Measurements from ENCODE around the gene CELSR2.
A peak's percentile ranks its signal among the peaks of the same experiment; 100 is the strongest.
"Not testable (repeated sequence)": the region's sequence is repeated elsewhere in the genome, so short reads cannot be mapped to it uniquely, and the experiment has no call there.

Gene CELSR2

GRCh38 chr1:109298666-109299557 lies 49.6 kb downstream of the CELSR2 start:
- DNase-seq (ENCODE audit: low spot score) = peak; percentile 66

- no peak for DNase-seq (ENCODE audit: low spot score)
Observed at GRCh38 chr1:109299558-109300343, 50.4 kb downstream of the CELSR2 start.

- DNase-seq (ENCODE audit: low spot score) = no peak
Observed at GRCh38 chr1:109300650-109301151, 51.4 kb downstream of the CELSR2 start.

- DNase-seq (ENCODE audit: low spot score) = no peak
Observed at GRCh38 chr1:109301874-109302273, 52.5 kb downstream of the CELSR2 start.

DNA sequence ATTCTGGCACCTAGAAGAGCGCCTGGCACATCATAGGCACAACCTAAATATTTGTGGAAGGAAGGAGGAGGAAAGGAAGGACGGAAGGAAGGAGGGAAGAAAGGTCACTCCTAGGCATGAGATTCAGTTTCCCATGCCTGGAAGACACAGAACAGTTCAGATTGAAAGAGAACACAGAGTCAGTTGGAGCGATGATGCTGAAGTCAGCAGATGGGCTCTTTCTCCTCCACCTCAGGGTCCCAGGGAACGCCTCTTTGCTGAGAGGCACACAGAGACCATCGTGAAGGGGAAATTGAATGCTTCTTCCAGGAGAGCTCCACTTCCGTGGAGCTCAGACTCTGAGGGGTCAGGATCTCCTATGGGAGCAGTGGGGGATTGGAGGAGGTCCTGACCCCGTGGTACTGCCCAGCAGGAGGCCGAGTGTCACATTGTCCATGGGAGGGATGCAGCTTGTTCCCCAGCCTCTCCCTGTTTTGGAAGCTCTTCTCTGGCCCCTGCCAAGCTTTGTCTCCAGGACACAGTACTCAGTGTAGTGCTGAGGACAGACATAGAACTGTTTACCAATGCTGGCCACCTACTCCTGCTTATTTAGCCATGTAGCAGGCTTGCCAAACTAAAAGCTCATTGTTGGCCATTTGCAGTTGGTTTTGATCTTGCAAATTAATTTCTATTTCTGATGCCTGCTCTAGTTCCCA lies 55.0 kb downstream of the CELSR2 start:
- no peak for DNase-seq (ENCODE audit: low spot score)

DNA sequence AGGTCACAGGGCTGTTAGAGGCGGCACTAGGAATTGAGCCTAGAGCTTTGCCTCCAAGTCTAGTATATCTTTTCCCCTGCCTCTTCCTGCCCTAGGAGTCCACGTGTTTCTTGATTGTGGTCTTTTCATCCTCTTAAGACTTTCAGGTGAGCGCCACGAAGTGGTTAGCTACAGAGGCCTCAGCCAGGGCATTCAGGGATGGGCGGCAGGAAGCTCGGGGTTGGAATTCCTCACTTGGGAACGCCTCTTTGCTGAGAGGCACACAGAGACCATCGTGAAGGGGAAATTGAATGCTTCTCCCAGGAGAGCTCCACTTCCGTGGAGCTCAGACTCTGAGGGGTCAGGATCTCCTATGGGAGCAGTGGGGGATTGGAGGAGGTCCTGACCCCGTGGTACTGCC lies 56.7 kb downstream of the CELSR2 start:
- DNase-seq (ENCODE audit: low spot score) = not testable (repeated sequence)

DNA sequence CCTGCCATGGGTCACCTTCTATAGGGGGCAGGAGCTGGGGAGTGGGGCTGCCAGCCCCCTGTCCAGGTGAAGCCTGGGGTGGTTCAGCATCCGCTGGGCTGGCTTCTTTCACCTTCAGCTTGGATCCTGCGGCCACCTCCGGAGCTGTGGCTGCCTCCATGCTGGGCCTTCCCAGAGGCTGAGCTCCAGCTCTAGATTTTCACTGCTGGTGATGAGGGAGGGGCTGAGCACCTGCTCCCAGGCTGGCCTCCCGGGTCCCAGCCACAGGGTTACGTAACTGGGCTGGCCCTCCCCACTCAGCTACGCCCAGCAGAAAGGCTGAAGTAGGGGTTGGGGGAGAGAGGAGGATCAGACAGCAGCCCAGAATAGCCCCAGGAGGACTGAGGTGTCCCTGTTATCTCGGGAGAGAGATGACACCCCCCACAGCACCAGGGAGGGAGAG lies 57.5 kb downstream of the CELSR2 start, which contains the start of gene MYBPHL:
Gene MYBPHL (minus strand): TSS at position 180 of the 442 bp plus-strand sequence. CDS start 20 bp downstream, at position 160.
- no peak for DNase-seq (ENCODE audit: low spot score)

- no peak for DNase-seq (ENCODE audit: low spot score)
Observed at GRCh38 chr1:109307274-109308021, 58.1 kb downstream of the CELSR2 start.

- DNase-seq (ENCODE audit: low spot score) = no peak
Observed at GRCh38 chr1:109309347-109309746, 60.0 kb downstream of the CELSR2 start.

DNA sequence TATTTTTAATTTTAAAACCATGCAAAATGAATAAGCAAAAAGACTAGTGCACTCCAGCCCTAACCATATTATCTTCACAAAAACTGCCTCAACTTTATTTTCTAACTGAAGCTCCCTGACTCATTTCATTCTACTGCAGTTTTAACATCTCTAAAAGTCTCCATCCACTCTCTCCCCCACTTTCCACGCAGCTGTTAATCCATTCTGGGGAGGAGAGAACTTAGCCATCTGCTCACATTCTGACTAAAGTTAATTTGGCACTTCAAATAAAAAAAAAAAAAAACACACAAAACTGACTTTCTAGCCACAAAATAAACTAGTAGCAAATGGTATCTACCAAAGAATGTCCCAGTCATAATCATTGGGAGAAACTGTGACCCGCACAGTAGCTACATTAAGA lies 62.9 kb downstream of the CELSR2 start:
- DNase-seq (ENCODE audit: low spot score) = no peak

- DNase-seq (ENCODE audit: low spot score) = no peak
Observed at GRCh38 chr1:109312978-109313775, 63.8 kb downstream of the CELSR2 start.

DNA sequence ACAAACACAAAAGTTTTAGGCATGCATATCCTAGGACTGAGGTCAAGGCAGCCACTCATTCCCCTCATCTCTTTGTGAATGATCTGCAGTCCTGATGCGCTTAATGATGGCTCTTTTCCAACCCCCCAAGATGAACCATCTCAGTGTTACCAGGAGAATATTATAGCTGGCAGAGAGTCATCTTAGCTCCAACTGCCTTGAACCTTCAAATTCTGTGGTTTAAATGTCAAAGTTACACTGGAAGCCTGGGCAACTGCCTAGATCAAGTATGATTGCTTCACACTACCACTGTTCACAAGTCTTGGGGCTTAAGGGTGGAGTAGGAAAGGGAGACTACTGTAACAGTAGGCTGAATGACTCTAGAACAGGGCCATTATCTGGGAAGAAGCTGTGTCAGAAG lies 65.5 kb downstream of the CELSR2 start:
- no peak for DNase-seq (ENCODE audit: low spot score)

DNA sequence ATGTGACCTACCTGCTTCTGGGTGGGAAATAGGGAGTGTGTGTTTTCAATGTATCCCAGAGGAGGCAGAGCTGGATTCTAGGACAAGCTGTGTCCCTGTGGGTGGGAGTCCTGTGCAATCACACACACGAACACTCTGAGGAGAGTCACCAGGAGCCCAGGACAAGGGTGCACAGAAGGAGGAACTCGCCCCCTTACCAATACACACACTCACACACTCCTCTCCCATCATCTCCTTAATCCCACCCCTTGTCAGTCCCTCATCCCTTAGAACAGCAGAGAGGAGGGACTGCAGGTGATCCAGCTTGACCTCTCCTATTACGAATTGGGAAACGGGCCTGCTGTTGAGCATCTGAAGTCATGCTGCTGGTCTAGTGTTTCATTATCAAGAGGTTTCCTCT lies 65.9 kb downstream of the CELSR2 start:
- no peak for DNase-seq (ENCODE audit: low spot score)

GRCh38 chr1:109316506-109316905 lies 67.2 kb downstream of the CELSR2 start:
- DNase-seq (ENCODE audit: low spot score) = no peak

DNA sequence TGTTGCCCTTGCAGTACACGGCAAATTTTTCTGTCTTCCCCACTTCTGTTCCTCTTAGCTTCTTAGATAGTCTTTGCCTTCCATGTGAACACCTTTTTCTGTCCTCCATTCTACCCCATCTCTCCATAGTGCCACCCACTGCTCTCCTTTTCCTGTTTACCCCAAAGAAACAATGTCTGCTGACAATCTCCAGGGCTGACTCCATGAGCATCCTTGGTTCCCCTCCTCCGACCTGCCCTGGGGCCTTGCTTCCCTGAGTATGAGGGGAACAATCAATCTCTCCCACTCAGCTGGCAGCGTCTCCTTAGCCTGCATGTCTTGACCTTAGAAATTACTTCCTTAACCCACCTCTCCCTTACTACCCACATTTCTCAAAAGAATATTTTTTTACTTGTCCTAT lies 69.8 kb downstream of the CELSR2 start:
- no peak for DNase-seq (ENCODE audit: low spot score)

- no peak for DNase-seq (ENCODE audit: low spot score)
Observed at GRCh38 chr1:109322974-109323373, 73.6 kb downstream of the CELSR2 start.
